Ureter (tissue), 1 donor: Measurements from ENCODE around the gene GNAZ. TPM values are rescaled to one million over a fixed set of nuclear protein-coding genes. Genes with fewer than 3 reads are reported as not detected.
"Not testable (repeated sequence)": the region's sequence is repeated elsewhere in the genome, so short reads cannot be mapped to it uniquely, and the experiment has no call there.

Source experiments
- DNase-seq: peaks from one replicate; pipeline ENCODE4 v3.0.0-alpha.2; 2020; ENCODE audit warnings: low spot score
- total RNA-seq: library from RNA; stranded (reverse); gene quantifications from one replicate; pipeline ENCODE4 v1.2.4, GENCODE V29; 2023
- donor health status: DM: yes; HTN: yes; CAD: no.

GNAZ gene
- total RNA-seq, 1 donor from 2014 or later: 10.7 TPM

- DNase-seq: no peak
Measured at GRCh38 chr22:23132376-23133091, 62.2 kb downstream of the GNAZ start.

- DNase-seq: no peak
Measured at GRCh38 chr22:23133922-23134321, 63.6 kb downstream of the GNAZ start.

DNA sequence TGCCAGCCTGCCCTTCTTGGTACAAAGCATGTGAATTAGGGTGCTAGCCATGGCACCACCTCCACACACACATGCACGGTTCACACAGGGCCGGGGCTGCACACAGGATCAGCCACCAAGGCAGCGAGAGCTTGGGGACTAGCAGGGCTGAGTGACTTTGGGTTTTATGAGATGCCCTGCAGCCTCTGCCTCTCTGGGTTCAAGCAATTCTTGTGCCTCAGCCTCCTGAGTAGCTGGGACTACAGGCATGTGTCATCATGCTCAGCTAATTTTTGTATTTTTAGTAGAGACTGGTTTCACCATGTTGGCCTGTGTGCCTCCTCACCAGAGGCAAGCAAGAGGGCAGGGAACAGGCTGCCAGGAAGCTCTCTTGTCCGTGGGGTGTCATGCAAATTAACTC is 66.7 kb downstream of the GNAZ start:
- DNase-seq: not testable (repeated sequence)

DNA sequence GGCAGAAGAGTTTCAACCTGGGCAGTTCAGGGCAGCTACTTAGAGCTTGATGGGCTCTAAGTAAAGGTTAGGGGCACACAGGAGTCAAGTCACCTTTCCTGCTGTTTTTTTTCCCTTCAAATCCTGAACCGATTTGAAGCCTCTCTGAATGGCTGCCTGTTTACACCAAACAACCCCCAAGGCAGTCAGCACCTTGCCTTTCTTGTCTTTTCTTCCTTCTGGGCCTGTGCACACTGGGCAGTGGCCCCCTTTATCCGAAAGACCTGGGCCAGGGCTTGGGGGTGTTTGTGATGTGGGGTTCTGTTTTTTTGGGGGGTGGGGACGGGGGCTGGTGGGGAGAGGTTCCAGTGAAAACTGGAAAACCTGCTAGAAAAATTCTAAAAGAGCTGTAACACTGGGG is 67.1 kb downstream of the GNAZ start:
- DNase-seq: no peak

GRCh38 chr22:23137905-23138561 is 67.7 kb downstream of the GNAZ start:
- DNase-seq: no peak

DNA sequence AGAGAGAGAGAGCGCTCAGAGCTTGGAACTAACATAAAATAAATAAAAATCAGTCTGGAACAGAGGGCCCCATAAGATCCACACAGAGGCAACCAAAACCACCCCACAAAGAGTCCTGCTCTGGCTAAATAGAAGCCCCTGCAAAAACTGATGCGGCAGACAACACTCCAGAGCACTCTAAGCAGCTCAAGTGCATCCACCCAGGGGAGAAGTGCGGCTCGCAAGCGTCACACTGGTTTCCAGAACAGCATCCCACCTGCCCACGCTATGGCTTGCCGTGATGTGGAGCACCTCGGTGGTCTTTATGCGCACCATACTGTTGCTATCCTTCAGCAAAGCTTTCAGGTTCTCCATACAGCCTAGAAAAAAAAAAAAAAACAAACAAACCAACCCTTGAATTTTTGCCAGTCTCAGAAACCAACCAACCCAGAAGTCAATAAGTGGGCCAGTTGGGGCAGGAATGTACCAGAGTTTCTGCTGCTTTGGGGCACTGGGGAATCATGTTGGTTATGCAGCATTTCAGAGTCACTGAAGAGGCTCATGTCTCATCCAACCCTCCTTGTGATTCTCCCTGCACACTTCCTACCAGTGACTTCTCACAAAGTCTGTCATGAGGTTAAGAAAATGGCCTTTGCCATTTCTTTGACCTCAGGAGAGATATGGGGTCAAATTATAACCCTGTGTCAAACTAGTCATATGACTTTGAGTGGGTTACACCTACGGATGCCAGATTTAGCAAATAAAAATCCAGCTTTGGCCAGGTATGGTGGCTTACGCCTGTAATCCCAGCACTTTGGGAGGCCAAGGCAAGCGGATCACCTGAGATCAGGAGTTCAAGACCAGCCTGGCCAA is 68.5 kb downstream of the GNAZ start:
- no peak for DNase-seq

DNA sequence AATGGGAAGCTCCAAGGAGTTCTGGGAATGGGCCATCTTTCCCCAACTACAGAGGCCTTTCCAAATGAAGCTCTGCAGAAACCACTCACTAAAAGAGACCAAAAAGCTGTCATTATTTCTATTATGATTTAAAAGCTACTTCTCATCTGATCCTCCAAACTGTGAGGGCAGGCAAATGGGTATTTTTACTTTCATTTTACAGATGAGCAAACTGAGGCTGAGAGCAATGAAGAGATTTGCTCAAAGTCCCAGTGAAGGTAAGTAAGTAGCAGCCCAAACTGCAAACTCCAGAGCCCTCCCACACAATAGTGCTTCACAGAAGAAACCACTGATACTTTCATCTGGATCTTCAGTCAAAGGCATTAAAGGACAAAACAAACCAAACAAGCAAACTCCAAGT is 70.1 kb downstream of the GNAZ start:
- DNase-seq: no peak

DNA sequence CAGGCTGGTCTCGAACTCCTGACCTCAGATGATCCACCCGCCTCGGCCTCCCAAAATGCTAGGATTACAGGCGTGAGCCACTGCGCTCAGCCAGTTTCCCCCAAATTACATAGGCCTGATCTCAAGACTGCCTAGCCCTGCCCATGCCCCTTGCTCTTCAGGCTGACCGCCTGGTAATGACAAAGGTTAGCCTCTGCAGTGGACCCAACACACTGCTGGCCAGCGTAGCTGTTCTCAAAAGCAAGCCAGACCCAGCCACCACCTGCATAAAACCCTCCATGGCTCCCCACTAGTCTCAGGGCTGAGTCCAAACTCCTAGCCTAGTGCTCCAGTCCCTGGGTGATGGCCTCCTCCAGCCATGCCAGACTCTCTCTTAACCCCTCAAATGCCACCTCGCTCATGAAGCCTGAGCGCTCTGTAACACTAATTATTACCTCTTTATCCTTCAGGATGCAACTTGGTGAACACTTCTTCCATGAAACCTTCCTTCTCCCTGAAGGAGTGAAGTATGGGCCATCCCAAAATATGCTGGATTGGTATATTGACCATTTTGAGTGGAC is 72.3 kb downstream of the GNAZ start:
- DNase-seq: no peak

GRCh38 chr22:23143119-23143518 is 72.8 kb downstream of the GNAZ start:
- DNase-seq: no peak

GRCh38 chr22:23144432-23144831 is 74.1 kb downstream of the GNAZ start:
- no peak for DNase-seq

DNA sequence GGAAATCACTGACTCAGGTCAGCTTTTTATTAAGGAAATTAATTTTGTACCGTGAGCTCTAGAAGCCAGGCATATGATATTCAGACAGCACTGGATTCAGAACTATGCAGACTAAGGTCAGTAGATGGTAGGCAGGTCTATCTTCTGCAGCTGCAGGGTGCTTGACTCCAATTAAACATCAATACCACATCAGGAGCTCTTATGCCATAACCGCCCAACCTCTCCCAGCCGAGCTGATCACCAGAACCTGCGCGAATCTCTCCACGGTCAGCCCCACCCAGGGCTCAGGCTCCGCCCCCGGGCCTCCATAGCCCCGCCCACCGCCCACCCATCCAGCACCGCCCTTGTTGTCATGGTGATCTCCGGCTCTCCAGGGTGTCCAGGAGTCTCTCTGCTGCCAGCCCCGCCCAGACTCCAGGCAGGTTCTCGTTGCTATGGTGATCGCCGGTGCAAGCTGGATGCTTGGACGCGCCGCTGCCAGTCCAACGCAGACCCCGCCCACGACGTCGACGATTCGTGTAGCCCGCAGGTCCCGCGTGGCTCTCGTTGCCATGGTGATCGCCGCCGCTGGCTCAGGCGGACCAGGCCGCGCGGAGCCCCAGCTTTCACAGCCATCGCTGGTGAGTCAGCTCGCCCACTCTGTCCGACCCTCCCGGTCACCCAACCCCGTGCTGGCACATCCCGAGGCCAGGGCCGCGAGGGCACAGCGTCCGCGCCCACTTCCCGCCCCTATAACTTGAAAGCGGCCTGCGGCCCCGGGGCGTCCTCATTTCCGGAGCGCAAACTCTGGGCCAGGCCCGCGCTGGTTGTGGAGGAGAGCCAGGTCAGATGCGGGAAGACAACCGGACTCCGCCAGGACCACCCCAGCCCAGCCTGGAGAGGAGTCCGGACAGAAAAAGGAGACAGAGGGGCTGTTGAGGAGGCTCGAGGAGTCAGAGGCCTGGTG is 74.9 kb downstream of the GNAZ start, which contains the start of gene RAB36:
Gene RAB36, plus strand, starts transcription at position 546 of the 946 bp plus-strand sequence. CDS start 1,140 bp downstream, outside the sequence.
- DNase-seq: peak; percentile 99

- no peak for DNase-seq
Measured at GRCh38 chr22:23145878-23146470, 75.7 kb downstream of the GNAZ start.

GRCh38 chr22:23146478-23147205 is 76.3 kb downstream of the GNAZ start:
- no peak for DNase-seq

- no peak for DNase-seq
Measured at GRCh38 chr22:23147617-23148387, 77.5 kb downstream of the GNAZ start.

DNA sequence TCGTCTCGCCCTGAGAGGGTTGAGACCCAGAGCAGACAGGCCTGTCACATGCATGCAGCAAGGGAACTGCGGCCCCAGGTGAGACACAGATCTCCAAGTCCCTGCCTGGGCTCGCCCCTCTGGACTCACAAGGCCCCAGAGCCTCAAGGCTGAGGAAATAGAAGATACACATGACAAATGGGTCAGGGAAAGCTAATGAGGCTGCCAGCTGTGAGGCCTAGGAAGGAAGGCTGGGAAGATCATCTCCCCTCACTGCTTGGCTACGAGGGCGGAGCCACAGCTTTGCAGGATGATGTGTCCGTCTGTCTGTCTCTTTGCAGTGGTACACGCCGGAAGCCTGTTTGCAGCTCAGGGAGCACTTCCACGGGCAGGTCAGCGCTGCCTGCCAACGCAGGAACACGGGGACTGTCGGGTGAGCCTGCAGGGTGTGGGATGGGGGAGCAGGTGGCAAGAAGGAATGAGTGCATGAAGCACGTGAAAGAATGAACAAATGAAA is 79.5 kb downstream of the GNAZ start:
- no peak for DNase-seq

- DNase-seq: no peak
Measured at GRCh38 chr22:23150762-23151161, 80.4 kb downstream of the GNAZ start.

DNA sequence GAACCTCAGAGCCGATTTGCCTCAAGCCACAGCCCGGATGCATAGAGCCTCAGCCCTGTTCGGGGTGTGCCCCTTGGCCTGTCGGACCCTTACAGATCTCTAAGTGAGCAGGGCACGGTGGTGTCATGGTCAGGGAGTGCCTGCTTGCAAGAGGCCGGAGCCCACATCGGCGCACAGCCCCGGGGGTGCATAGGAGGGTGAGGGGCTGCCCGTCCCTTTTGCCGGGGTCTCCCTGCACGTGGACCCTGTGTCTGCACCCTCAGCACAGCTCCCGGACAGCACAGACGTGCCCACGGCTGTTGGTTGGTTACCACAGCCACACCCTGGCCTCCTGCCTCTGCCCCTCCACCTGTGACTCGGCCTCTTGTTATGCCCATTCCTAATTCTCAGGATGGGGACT is 81.5 kb downstream of the GNAZ start:
- DNase-seq: no peak

DNA sequence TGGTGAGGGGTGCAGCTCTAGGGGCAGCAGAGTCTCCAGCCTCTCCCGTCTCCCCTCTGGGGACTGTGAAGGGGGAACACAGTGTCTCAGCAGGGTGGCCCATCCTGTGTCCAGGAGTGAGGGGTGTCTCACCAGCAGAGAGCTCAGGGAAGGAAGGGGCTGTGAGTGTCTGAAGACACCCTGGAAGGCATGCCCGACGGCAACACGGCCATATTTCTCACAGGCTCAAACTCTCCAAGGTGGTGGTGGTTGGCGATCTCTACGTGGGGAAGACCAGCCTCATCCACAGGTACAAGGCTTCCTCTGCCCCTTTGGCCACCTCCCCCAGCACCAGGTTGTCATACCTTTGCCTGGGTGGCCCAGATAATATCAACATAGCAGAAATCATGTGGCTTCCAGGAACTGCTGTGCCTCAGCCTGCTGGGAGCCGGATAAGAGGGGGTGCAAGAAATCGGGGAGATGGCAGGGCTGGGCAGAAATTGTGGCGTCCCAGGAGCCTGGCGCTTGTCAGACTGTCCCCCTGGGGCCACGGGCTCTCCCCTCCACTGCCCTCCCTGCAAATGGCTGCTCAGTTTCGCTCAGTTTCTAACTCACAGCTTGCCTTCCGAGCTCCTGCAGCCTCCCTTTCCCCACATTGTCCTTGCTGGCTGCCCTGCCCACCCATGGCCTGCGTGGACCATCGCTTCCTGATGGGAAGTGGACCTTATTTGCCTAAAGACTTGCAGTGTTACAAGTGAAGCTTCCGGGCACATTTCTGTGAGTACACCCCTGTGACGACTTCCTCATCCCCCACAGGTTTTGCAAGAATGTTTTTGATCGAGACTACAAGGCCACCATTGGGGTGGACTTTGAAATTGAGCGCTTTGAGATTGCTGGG is 82.2 kb downstream of the GNAZ start:
- no peak for DNase-seq
